IMR-90 (cell line): ENCODE results near the gene GGTLC2. TPM values are rescaled to one million over a fixed set of nuclear protein-coding genes. Genes with fewer than 3 reads are reported as not detected.

Source experiments
- ATAC-seq: fragments of 200-7000 bp; cut with Tn5 transposase; 2 replicates; pipeline ENCODE4 v1.9.1; 2020; ENCODE audit warnings: low read depth, mild to moderate bottlenecking, moderate library complexity
- BruUV-seq: library from RNA; stranded (reverse); fragments of 400-500 nt; replicated peaks from 2 replicates; lab custom pipeline; 2021; lab: Mats Ljungman, UMichigan
- CTCF ChIA-PET: fragments of 300-600 bp; formaldehyde crosslinking; extraction: SDS; loops from one replicate; lab custom pipeline; 2021; ENCODE audit warnings: antibody characterized with exemption; lab: Yijun Ruan, JAX
- POLR2A ChIA-PET: fragments of 300-600 bp; sonication (Branson Sonifier 250); formaldehyde crosslinking; loops from one replicate; lab custom pipeline; 2022; ENCODE audit warnings: antibody characterized with exemption; ENCODE audit not compliant: unreplicated experiment; lab: Charles Lee
- DNase-seq: peaks from one replicate; pipeline ENCODE4 v3.0.0; 2013
- H2AFZ ChIP-seq: replicated peaks from 2 replicates; pipeline ENCODE3; 2013; ENCODE audit warnings: low read length, mild to moderate bottlenecking; ENCODE audit not compliant: poor library complexity
- H2AK5ac ChIP-seq: 2 replicates; pipeline ENCODE4 v1.6.1; 2013; ENCODE audit warnings: low read depth, low read length, inconsistent platforms
- H2AK9ac ChIP-seq: replicated peaks from 2 replicates; pipeline ENCODE3; 2013; ENCODE audit warnings: mild to moderate bottlenecking, low read depth, low read length, moderate library complexity; ENCODE audit not compliant: poor library complexity
- H2BK120ac ChIP-seq: 2 replicates; pipeline ENCODE4 v1.6.1; 2013; ENCODE audit warnings: low read depth, low read length, inconsistent platforms
- H2BK15ac ChIP-seq: 3 replicates; pipeline ENCODE4 v1.6.1; 2013; ENCODE audit warnings: low read depth, low read length, inconsistent platforms
- H2BK20ac ChIP-seq: 2 replicates; pipeline ENCODE4 v1.6.1; 2013; ENCODE audit warnings: low read depth, mild to moderate bottlenecking, inconsistent platforms, low read length, moderate library complexity
- H2BK5ac ChIP-seq: 2 replicates; pipeline ENCODE4 v1.6.1; 2013; ENCODE audit warnings: mild to moderate bottlenecking, low read depth, low read length, inconsistent platforms; ENCODE audit not compliant: poor library complexity, severe bottlenecking
- H3K14ac ChIP-seq: replicated peaks from 2 replicates; pipeline ENCODE4 v1.6.1; 2013; ENCODE audit warnings: low read depth, low read length, inconsistent platforms
- H3K18ac ChIP-seq: 2 replicates; pipeline ENCODE4 v1.6.1; 2013; ENCODE audit warnings: low read depth, low read length, control low read depth
- H3K23ac ChIP-seq: 2 replicates; pipeline ENCODE4 v1.6.1; 2013; ENCODE audit warnings: low read depth, low read length, inconsistent platforms
- H3K27ac ChIP-seq: 2 replicates; pipeline ENCODE4 v1.5.1; 2013; ENCODE audit warnings: mild to moderate bottlenecking, control low read depth, low read length; ENCODE audit not compliant: insufficient read depth
- H3K27me3 ChIP-seq: 2 replicates; pipeline ENCODE4 v1.6.1; 2013; ENCODE audit warnings: low read length; ENCODE audit not compliant: control insufficient read depth, insufficient read depth
- H3K36me3 ChIP-seq: 2 replicates; pipeline ENCODE4 v1.6.1; 2013; ENCODE audit warnings: low read length, mixed read lengths; ENCODE audit not compliant: control insufficient read depth, insufficient read depth
- H3K4ac ChIP-seq: 2 replicates; pipeline ENCODE4 v1.6.1; 2013; ENCODE audit warnings: low read depth, low read length, inconsistent platforms
- H3K4me1 ChIP-seq: 2 replicates; pipeline ENCODE4 v1.6.1; 2013; ENCODE audit warnings: low read length, mixed read lengths; ENCODE audit not compliant: control insufficient read depth, insufficient read depth
- H3K4me2 ChIP-seq: 2 replicates; pipeline ENCODE4 v1.6.1; 2013; ENCODE audit warnings: low read depth, mild to moderate bottlenecking, control low read depth, low read length, moderate library complexity
- H3K4me3 ChIP-seq: 2 replicates; pipeline ENCODE4 v1.5.1; 2013; ENCODE audit warnings: low read depth, mild to moderate bottlenecking, control low read depth, low read length, moderate library complexity; ENCODE audit not compliant: insufficient read depth
- H3K56ac ChIP-seq: 2 replicates; pipeline ENCODE4 v1.6.1; 2013; ENCODE audit warnings: low read length, inconsistent platforms; ENCODE audit not compliant: insufficient read depth; ENCODE audit errors: extremely low read depth
- H3K79me1 ChIP-seq, 2 experiments: 2 replicates each; pipeline ENCODE4 v1.6.1; 2013; ENCODE audit warnings: low read length in 2 of 2, inconsistent platforms in 1 of 2, low read depth in 1 of 2
- H3K9ac ChIP-seq: 2 replicates; pipeline ENCODE4 v1.6.1; 2013; ENCODE audit warnings: low read depth, low read length, control low read depth
- H3K9me1 ChIP-seq: 2 replicates; pipeline ENCODE4 v1.6.1; 2013; ENCODE audit warnings: low read length, inconsistent platforms; ENCODE audit not compliant: insufficient read depth
- H3K9me3 ChIP-seq: 2 replicates; pipeline ENCODE4 v1.6.1; 2013; ENCODE audit warnings: low read length; ENCODE audit not compliant: control insufficient read depth, insufficient read depth
- H4K20me1 ChIP-seq: 2 replicates; pipeline ENCODE4 v1.6.1; 2013; ENCODE audit warnings: low read length, inconsistent platforms; ENCODE audit not compliant: insufficient read depth
- H4K5ac ChIP-seq: 2 replicates; pipeline ENCODE4 v1.6.1; 2013; ENCODE audit warnings: mild to moderate bottlenecking, low read depth, low read length, control low read depth
- H4K8ac ChIP-seq, 2 experiments: 2 replicates each; pipeline ENCODE4 v1.6.1; 2013; ENCODE audit warnings: low read depth in 2 of 2, low read length in 2 of 2, control low read depth in 1 of 2, inconsistent platforms in 1 of 2
- H4K91ac ChIP-seq: 2 replicates; pipeline ENCODE4 v1.6.1; 2013; ENCODE audit warnings: low read depth, low read length, inconsistent platforms; ENCODE audit not compliant: insufficient read depth
- CEBPB ChIP-seq: IDR thresholded peaks from 2 replicates; pipeline ENCODE4 v1.6.1; 2012; ENCODE audit warnings: low read depth, low read length, improper control_type of control experiment
- FOS ChIP-seq: fragments of 150-350 bp; IDR thresholded peaks from 2 replicates; pipeline ENCODE4 v1.6.1; 2016; ENCODE audit warnings: low read depth, low read length
- MAFK ChIP-seq: IDR thresholded peaks from 2 replicates; pipeline ENCODE4 v1.6.1; 2012; ENCODE audit warnings: low read depth, low read length, improper control_type of control experiment
- MAZ ChIP-seq: IDR thresholded peaks from 2 replicates; pipeline ENCODE4 v1.6.1; 2012; ENCODE audit warnings: low read depth, mild to moderate bottlenecking, low read length, improper control_type of control experiment, moderate library complexity, borderline replicate concordance
- MXI1 ChIP-seq: IDR thresholded peaks from 2 replicates; pipeline ENCODE4 v1.6.1; 2012; ENCODE audit warnings: low read depth, mild to moderate bottlenecking, low read length, moderate library complexity, borderline replicate concordance
- NFE2L2 ChIP-seq: fragments of 150-350 bp; IDR thresholded peaks from 2 replicates; pipeline ENCODE4 v1.6.1; 2016; ENCODE audit warnings: low read depth, mild to moderate bottlenecking, low read length
- POLR2A ChIP-seq: IDR thresholded peaks from 2 replicates; pipeline ENCODE4 v1.6.1; 2012; ENCODE audit warnings: mild to moderate bottlenecking, low read depth, low read length
- RCOR1 ChIP-seq: IDR thresholded peaks from 2 replicates; pipeline ENCODE4 v1.6.1; 2012; ENCODE audit warnings: mild to moderate bottlenecking, low read length, improper control_type of control experiment; ENCODE audit not compliant: insufficient replicate concordance
- WGBS, 2 experiments: methylation state at CpG; one replicate each; pipeline versions ENCODE4 v1.1.5 to v1.1.7; 2013; ENCODE audit warnings: missing lambda C conversion rate in 2 of 2; ENCODE audit not compliant: insufficient read length in 1 of 2; ENCODE audit errors: extremely low coverage in 2 of 2; 5-methylcytosine and 5-hydroxymethylcytosine counted together
- dilution Hi-C: fragments of 300-500 bp; cut with HindIII; formaldehyde crosslinking; loops from one replicate; pipeline ENCODE4 v1.14.3; 2018; ENCODE audit warnings: low sequenced_read_pairs; ENCODE audit not compliant: unreplicated experiment
- in situ Hi-C: fragments of 300-500 bp; cut with MboI; formaldehyde crosslinking; loops from 3 replicates; pipeline ENCODE4 v1.14.3; 2019; ENCODE audit warnings: low sequenced_read_pairs, inconsistent platforms, mixed read lengths
- intact Hi-C: fragments of 100-400 bp; cut with micrococcal nuclease; formaldehyde crosslinking; loops from 2 replicates; pipeline ENCODE4 v1.10.0; 2022
- polyA plus RNA-seq, 3 experiments: library from polyadenylated mRNA; depleted of rRNA; stranded (reverse); fragments of >200 nt; gene quantifications; 2 replicates each; pipeline ENCODE4 v1.2.3, GENCODE V29; 2012; ENCODE audit warnings: low replicate concordance in 1 of 3
- total RNA-seq: library from RNA; depleted of rRNA; stranded (reverse); fragments of >200 nt; gene quantifications from 2 replicates; pipeline ENCODE4 v1.2.3, GENCODE V29; 2012
- TF ChIP-seq, protein P1 (sequence below): conservative IDR thresholded peaks from 2 replicates; pipeline ENCODE4 v1.5.1; 2012; ENCODE audit warnings: mild to moderate bottlenecking, low read depth, low read length, improper control_type of control experiment
- TF ChIP-seq, protein P2 (sequence below): fragments of 150-350 bp; IDR thresholded peaks from 2 replicates; pipeline ENCODE4 v1.6.1; 2017; ENCODE audit warnings: mild to moderate bottlenecking, antibody characterized with exemption, low read length, low read depth
- TF ChIP-seq, protein P3 (sequence below): fragments of 150-350 bp; IDR thresholded peaks from 2 replicates; pipeline ENCODE4 v1.6.1; 2016; ENCODE audit warnings: low read depth, mild to moderate bottlenecking, low read length, moderate library complexity, borderline replicate concordance

GGTLC2 gene
- total and polyA plus RNA-seq, 2 of the 4 experiments (the other 2 are of a cell fraction), result 0.09 TPM; not detected in 1

DNA sequence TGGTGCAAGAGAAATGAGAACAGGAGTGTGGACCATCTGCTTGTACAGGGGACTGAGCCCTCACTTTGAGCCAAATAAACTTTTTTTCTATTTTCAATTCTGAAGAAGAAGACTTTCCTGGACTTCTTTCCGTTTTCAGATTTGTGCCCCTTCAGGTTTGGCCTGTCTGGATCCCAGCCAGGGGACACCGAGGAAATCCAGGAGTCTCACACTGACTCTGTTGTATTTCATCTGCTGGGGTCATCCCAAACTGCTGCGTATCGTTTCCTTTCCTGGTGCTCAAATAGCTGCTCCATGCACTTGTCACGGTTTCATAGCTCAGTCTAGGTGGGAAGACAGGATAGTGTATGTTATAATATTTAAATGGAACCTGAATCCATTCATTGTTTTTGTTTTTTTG is 51.7 kb downstream of the GGTLC2 start:
- no peak overlapping the region for H4K5ac ChIP-seq
- no peak overlapping the region for H3K14ac ChIP-seq
- H3K56ac ChIP-seq, result no peak overlapping the region
- H3K4ac ChIP-seq, result no peak overlapping the region
- no peak overlapping the region for H3K4me3 ChIP-seq
- H2AK9ac ChIP-seq, result no peak overlapping the region
- no peak overlapping the region for H4K8ac ChIP-seq
- no peaks in the 10 kb centered on the region for H3K79me1 ChIP-seq
- H3K9me3 ChIP-seq, result no peaks in the 10 kb centered on the region
- no CpG with 5 or more reads among the region's 5 CpGs for WGBS, 2 experiments
- no peak overlapping the region for H3K4me2 ChIP-seq
- no peak overlapping the region for H4K91ac ChIP-seq
- H4K20me1 ChIP-seq, result no peaks in the 10 kb centered on the region
- H2BK20ac ChIP-seq, result no peak overlapping the region
- H3K27ac ChIP-seq, result no peak overlapping the region
- intact Hi-C loops (no loop called here), dilution Hi-C loops (no loop called here), in situ Hi-C loops (no loop called here)
- ChIA-PET POLR2A (no interaction called here), CTCF (no interaction called here)
- BruUV-seq, result no TSS peak
- H3K36me3 ChIP-seq, result no peaks in the 10 kb centered on the region
- H3K18ac ChIP-seq, result no peak overlapping the region
- no peaks in the 10 kb centered on the region; the same call in none of the 2 replicates for H3K27me3 ChIP-seq
- DNase-seq, result no peak
- no peak overlapping the region for H2BK5ac ChIP-seq
- H3K9ac ChIP-seq, result no peak overlapping the region
- H3K9me1 ChIP-seq, result no peaks in the 10 kb centered on the region; the same call in 1 of the 2 replicates
- no peak overlapping the region for H2AK5ac ChIP-seq
- no peak overlapping the region for H2BK120ac ChIP-seq
- no peak overlapping the region for H2BK15ac ChIP-seq
- no peak overlapping the region for H2AFZ ChIP-seq
- TF ChIP-seq FOS, result no peak
- TF ChIP-seq, protein P1, sequence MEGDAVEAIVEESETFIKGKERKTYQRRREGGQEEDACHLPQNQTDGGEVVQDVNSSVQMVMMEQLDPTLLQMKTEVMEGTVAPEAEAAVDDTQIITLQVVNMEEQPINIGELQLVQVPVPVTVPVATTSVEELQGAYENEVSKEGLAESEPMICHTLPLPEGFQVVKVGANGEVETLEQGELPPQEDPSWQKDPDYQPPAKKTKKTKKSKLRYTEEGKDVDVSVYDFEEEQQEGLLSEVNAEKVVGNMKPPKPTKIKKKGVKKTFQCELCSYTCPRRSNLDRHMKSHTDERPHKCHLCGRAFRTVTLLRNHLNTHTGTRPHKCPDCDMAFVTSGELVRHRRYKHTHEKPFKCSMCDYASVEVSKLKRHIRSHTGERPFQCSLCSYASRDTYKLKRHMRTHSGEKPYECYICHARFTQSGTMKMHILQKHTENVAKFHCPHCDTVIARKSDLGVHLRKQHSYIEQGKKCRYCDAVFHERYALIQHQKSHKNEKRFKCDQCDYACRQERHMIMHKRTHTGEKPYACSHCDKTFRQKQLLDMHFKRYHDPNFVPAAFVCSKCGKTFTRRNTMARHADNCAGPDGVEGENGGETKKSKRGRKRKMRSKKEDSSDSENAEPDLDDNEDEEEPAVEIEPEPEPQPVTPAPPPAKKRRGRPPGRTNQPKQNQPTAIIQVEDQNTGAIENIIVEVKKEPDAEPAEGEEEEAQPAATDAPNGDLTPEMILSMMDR, result no peak
- TF ChIP-seq, protein P2, sequence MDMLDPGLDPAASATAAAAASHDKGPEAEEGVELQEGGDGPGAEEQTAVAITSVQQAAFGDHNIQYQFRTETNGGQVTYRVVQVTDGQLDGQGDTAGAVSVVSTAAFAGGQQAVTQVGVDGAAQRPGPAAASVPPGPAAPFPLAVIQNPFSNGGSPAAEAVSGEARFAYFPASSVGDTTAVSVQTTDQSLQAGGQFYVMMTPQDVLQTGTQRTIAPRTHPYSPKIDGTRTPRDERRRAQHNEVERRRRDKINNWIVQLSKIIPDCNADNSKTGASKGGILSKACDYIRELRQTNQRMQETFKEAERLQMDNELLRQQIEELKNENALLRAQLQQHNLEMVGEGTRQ, result no peak
- TF ChIP-seq MXI1, result no peak
- TF ChIP-seq, protein P3, sequence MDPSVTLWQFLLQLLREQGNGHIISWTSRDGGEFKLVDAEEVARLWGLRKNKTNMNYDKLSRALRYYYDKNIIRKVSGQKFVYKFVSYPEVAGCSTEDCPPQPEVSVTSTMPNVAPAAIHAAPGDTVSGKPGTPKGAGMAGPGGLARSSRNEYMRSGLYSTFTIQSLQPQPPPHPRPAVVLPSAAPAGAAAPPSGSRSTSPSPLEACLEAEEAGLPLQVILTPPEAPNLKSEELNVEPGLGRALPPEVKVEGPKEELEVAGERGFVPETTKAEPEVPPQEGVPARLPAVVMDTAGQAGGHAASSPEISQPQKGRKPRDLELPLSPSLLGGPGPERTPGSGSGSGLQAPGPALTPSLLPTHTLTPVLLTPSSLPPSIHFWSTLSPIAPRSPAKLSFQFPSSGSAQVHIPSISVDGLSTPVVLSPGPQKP, result no peak
- TF ChIP-seq RCOR1, result no peak
- TF ChIP-seq NFE2L2, result no peak
- TF ChIP-seq MAFK, result no peak
- TF ChIP-seq CEBPB, result no peak
- no peak for TF ChIP-seq MAZ
- no peak for TF ChIP-seq POLR2A
- no peak for ATAC-seq
- H3K4me1 ChIP-seq, result peaks cover 5% of the 10 kb centered on the region
- H3K23ac ChIP-seq, result no peak overlapping the region
